ENCODE measurements around the gene INTS11. TPM values are rescaled to one million over a fixed set of nuclear protein-coding genes. Genes with fewer than 3 reads are reported as not detected.

The INTS11 gene
- total RNA-seq, 2 experiments from 2014 or later, result 111 to 113 TPM

- no peak overlapping the region for H3K4me3 Mint-ChIP-seq
- peaks cover 11% of the 10 kb centered on the region for H3K36me3 Mint-ChIP-seq
- H3K9me3 Mint-ChIP-seq, result peaks cover 1% of the 10 kb centered on the region
- no peaks in the 10 kb centered on the region for H3K4me1 Mint-ChIP-seq
- H3K27ac Mint-ChIP-seq, result no peak overlapping the region
- H3K27me3 Mint-ChIP-seq, result no peaks in the 10 kb centered on the region
- DNase-seq, result no peak
Measured at GRCh38 chr1:1340791-1341548, 16.5 kb upstream of the INTS11 start.

DNA sequence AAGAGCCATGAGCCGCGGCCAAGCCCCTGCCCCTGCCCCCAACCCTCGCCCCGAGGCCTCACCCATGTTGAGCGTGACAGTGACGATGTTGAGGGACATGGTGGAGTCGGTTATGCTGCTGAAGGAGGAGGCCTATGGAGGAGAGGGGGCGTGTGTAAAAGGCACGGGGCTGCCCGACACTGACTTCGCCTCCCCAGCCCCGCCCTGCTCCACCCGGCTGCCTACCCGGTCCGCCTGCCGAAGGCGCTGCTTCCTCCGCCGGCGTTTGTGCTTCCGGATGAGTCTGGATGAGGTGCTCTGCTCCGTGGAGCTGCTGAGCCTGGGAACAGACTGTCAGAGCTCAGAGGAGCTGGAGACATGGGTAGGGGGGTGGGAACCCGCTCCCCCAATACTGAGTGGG is 15.7 kb upstream of the INTS11 start:
- no peak overlapping the region for H3K4me3 Mint-ChIP-seq

GRCh38 chr1:1338278-1338677 is 13.8 kb upstream of the INTS11 start:
- Mint-ChIP-seq H3K4me1 (no peaks in the 10 kb centered on the region), H3K9me3 (peaks cover 1% of the 10 kb centered on the region), H3K27ac (no peak overlapping the region), H3K27me3 (no peaks in the 10 kb centered on the region), H3K36me3 (peaks cover 11% of the 10 kb centered on the region), H3K4me3 (no peak overlapping the region)
- no peak for DNase-seq

More for the DNA sequence above, 15.7 kb upstream of the INTS11 start:
- Mint-ChIP-seq H3K9me3 (peaks cover 1% of the 10 kb centered on the region), H3K27me3 (no peaks in the 10 kb centered on the region), H3K4me1 (no peaks in the 10 kb centered on the region), H3K27ac (no peak overlapping the region), H3K36me3 (peaks cover 11% of the 10 kb centered on the region)
- no peak for DNase-seq

DNA sequence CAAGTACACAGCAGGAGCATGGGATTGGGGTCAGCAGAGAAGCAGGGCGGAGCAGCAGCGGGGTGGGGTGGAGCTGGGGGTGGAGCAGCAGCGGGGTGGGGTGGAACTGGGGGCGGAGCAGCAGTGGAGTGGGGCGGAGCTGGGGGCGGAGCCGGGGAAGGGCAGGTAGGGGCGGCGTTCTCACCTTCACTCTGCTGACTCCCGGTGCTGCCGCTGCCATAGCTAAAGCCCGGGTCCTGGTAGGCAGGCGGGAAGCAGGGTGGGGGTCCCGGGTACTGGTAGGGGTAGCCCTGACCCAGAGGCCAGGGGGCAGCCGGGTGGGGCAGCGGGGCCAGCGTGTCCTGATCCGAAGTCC is 13.3 kb upstream of the INTS11 start:
- no peak overlapping the region for H3K4me3 Mint-ChIP-seq
- peaks cover 11% of the 10 kb centered on the region for H3K36me3 Mint-ChIP-seq
- H3K27ac Mint-ChIP-seq, result no peak overlapping the region
- H3K27me3 Mint-ChIP-seq, result no peaks in the 10 kb centered on the region
- no peaks in the 10 kb centered on the region for H3K4me1 Mint-ChIP-seq
- peaks cover 1% of the 10 kb centered on the region for H3K9me3 Mint-ChIP-seq
- DNase-seq, result peak; percentile 48

GRCh38 chr1:1336931-1337792 is 12.7 kb upstream of the INTS11 start:
- Mint-ChIP-seq H3K36me3 (peaks cover 11% of the 10 kb centered on the region), H3K4me1 (no peaks in the 10 kb centered on the region), H3K27me3 (no peaks in the 10 kb centered on the region), H3K4me3 (no peak overlapping the region), H3K9me3 (peaks cover 1% of the 10 kb centered on the region), H3K27ac (no peak overlapping the region)
- DNase-seq, result no peak

DNA sequence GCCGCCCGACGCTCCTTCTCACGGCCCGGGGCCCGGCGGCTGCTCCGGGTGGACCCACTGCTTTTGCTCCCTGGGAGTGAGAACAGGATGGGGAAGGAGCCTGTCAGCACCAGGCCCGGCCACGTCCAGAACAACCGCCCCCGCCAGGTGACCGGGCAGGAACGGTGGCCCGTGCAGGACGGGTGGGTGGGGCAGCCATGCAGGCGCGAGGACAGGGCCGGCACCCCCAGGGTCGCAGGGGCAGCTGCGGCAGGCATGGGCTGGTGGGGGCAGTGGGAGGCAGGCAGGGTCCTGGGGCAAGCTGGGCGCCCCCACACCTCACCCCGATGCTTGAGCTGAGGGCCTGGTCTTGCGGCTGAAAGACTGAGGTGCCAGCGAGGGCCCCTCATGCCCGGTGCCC is 12.0 kb upstream of the INTS11 start:
- no peaks in the 10 kb centered on the region for H3K4me1 Mint-ChIP-seq
- H3K4me3 Mint-ChIP-seq, result no peak overlapping the region
- H3K9me3 Mint-ChIP-seq, result peaks cover 1% of the 10 kb centered on the region
- H3K27me3 Mint-ChIP-seq, result no peaks in the 10 kb centered on the region
- H3K27ac Mint-ChIP-seq, result no peak overlapping the region
- peaks cover 11% of the 10 kb centered on the region for H3K36me3 Mint-ChIP-seq
- no peak for DNase-seq

GRCh38 chr1:1335792-1336248 is 11.4 kb upstream of the INTS11 start:
- Mint-ChIP-seq H3K4me1 (no peaks in the 10 kb centered on the region), H3K27ac (no peak overlapping the region), H3K27me3 (no peaks in the 10 kb centered on the region), H3K9me3 (no peaks in the 10 kb centered on the region), H3K36me3 (peaks cover 5% of the 10 kb centered on the region), H3K4me3 (no peak overlapping the region)
- no peak for DNase-seq

DNA sequence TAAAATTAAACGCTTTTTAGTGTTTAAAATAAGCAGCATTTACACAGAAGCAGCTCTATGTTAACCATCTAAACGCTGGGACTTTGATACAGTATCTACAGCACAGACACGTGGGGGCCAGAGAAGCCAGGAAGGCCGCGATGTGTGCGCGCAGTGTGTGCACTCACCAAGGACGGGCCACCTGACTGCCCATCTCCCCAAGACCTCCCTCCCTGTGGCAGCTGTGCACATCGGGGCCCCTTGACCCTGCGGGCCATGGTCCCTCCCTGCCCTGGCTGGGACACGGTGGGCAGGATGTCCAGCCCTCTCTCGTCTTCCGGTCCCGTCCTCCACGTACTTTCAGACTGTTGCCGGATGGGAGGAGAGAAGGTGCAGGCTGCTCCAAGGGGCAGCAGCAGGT is 10.8 kb upstream of the INTS11 start:
- DNase-seq, result no peak
- Mint-ChIP-seq H3K4me1 (no peaks in the 10 kb centered on the region), H3K27me3 (no peaks in the 10 kb centered on the region), H3K36me3 (peaks cover under 1% of the 10 kb centered on the region), H3K4me3 (no peak overlapping the region), H3K9me3 (no peaks in the 10 kb centered on the region), H3K27ac (no peak overlapping the region)

GRCh38 chr1:1334835-1335234 is 10.4 kb upstream of the INTS11 start:
- no peak overlapping the region for H3K4me3 Mint-ChIP-seq

DNA sequence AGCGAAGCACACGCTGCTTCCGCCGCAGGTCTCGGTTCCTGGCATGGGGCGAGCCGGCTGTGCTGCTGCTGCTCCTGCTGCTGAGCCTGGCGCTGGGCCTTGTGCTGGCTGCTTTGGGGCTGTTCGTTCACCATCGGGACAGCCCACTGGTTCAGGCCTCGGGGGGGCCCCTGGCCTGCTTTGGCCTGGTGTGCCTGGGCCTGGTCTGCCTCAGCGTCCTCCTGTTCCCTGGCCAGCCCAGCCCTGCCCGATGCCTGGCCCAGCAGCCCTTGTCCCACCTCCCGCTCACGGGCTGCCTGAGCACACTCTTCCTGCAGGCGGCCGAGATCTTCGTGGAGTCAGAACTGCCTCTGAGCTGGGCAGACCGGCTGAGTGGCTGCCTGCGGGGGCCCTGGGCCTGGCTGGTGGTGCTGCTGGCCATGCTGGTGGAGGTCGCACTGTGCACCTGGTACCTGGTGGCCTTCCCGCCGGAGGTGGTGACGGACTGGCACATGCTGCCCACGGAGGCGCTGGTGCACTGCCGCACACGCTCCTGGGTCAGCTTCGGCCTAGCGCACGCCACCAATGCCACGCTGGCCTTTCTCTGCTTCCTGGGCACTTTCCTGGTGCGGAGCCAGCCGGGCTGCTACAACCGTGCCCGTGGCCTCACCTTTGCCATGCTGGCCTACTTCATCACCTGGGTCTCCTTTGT is 9.2 kb upstream of the INTS11 start:
- Mint-ChIP-seq H3K4me1 (no peaks in the 10 kb centered on the region), H3K27me3 (no peaks in the 10 kb centered on the region)

More at GRCh38 chr1:1334835-1335234, 10.4 kb upstream of the INTS11 start:
- Mint-ChIP-seq H3K36me3 (no peaks in the 10 kb centered on the region), H3K27ac (no peak overlapping the region), H3K27me3 (no peaks in the 10 kb centered on the region), H3K9me3 (no peaks in the 10 kb centered on the region), H3K4me1 (no peaks in the 10 kb centered on the region)
- DNase-seq, result no peak

DNA sequence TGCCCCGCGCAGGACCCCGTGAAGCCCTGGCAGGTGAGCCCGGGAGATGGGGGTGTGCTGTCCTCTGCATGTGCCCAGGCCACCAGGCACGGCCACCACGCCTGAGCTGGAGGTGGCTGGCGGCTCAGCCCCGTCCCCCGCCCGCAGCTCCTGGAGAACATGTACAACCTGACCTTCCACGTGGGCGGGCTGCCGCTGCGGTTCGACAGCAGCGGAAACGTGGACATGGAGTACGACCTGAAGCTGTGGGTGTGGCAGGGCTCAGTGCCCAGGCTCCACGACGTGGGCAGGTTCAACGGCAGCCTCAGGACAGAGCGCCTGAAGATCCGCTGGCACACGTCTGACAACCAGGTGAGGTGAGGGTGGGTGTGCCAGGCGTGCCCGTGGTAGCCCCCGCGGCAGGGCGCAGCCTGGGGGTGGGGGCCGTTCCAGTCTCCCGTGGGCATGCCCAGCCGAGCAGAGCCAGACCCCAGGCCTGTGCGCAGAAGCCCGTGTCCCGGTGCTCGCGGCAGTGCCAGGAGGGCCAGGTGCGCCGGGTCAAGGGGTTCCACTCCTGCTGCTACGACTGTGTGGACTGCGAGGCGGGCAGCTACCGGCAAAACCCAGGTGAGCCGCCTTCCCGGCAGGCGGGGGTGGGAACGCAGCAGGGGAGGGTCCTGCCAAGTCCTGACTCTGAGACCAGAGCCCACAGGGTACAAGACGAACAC is 8.5 kb upstream of the INTS11 start:
- Mint-ChIP-seq H3K4me3 (no peak overlapping the region), H3K27me3 (no peaks in the 10 kb centered on the region), H3K9me3 (no peaks in the 10 kb centered on the region), H3K27ac (no peak overlapping the region), H3K4me1 (no peaks in the 10 kb centered on the region), H3K36me3 (no peaks in the 10 kb centered on the region)
- DNase-seq, result no peak

More for the DNA sequence above, 9.2 kb upstream of the INTS11 start:
- Mint-ChIP-seq H3K27ac (no peak overlapping the region), H3K36me3 (no peaks in the 10 kb centered on the region), H3K4me3 (no peak overlapping the region), H3K9me3 (no peaks in the 10 kb centered on the region)
- no peak for DNase-seq

- no peaks in the 10 kb centered on the region for H3K36me3 Mint-ChIP-seq
Measured at GRCh38 chr1:1332031-1332755, 7.7 kb upstream of the INTS11 start.

GRCh38 chr1:1331068-1331965 is 6.9 kb upstream of the INTS11 start, which contains the start of gene TAS1R3:
Gene TAS1R3 (plus strand): TSS chr1:1331280. CDS start chr1:1331346, 66 bp downstream.
- Mint-ChIP-seq H3K4me3 (no peak within 1 kb of the TSS), H3K4me1 (peaks cover 3% of the 10 kb centered on the region), H3K27me3 (no peaks in the 10 kb centered on the region), H3K9me3 (no peaks in the 10 kb centered on the region), H3K27ac (no peak within 1 kb of the TSS), H3K36me3 (no peaks in the 10 kb centered on the region)
- no peak for DNase-seq

More at GRCh38 chr1:1332031-1332755, 7.7 kb upstream of the INTS11 start:
- Mint-ChIP-seq H3K27me3 (no peaks in the 10 kb centered on the region), H3K27ac (no peak overlapping the region), H3K9me3 (no peaks in the 10 kb centered on the region), H3K4me3 (no peak overlapping the region), H3K4me1 (no peaks in the 10 kb centered on the region)
- DNase-seq, result no peak

Measured in activated naive CD8-positive, alpha-beta T cell treated with anti-CD3 and anti-CD28 coated beads for 36 hours (primary cell).